GM12878 (cell line): ENCODE data around the gene TRIM3. TPM values are rescaled to one million over a fixed set of nuclear protein-coding genes. Genes with fewer than 3 reads are reported as not detected.

Experiments
- ATAC-seq: fragments of 200-7000 bp; cut with Tn5 transposase; 3 replicates; pipeline ENCODE4 v1.9.1; 2020; ENCODE audit warnings: mild to moderate bottlenecking, moderate library complexity
- BruUV-seq: library from RNA; stranded (reverse); fragments of 400-500 nt; replicated peaks from 2 replicates; lab custom pipeline; 2021; lab: Mats Ljungman, UMichigan
- CTCF ChIA-PET: fragments of 300-600 bp; sonication (Branson Sonifier 250); formaldehyde crosslinking; extraction: SDS; loops from one replicate; lab custom pipeline; 2021; ENCODE audit warnings: inconsistent platforms; lab: Yijun Ruan, JAX
- POLR2A ChIA-PET: fragments of 350-600 bp; formaldehyde crosslinking; extraction: SDS; loops from one replicate; lab custom pipeline; 2021; ENCODE audit warnings: inconsistent platforms; lab: Charles Lee
- RAD21 ChIA-PET: fragments of 300-600 bp; sonication (Branson Sonifier 250); formaldehyde crosslinking; loops from one replicate; lab custom pipeline; 2023; ENCODE audit warnings: antibody characterized with exemption; ENCODE audit not compliant: unreplicated experiment; lab: Charles Lee
- SMC1A ChIA-PET: fragments of 300-600 bp; sonication (Branson Sonifier 250); formaldehyde crosslinking; loops from one replicate; lab custom pipeline; 2023; ENCODE audit not compliant: unreplicated experiment, uncharacterized antibody; lab: Charles Lee
- DNase-seq: peaks from one replicate; pipeline ENCODE4 v3.0.0-alpha.2; 2011; ENCODE audit warnings: low read depth, low spot score
- FAIRE-seq: peaks from 3 replicates; lab custom pipeline; 2011; peaks lifted over from hg19 to GRCh38; lab: Jason Lieb, UNC
- H2AFZ ChIP-seq: 2 replicates; pipeline ENCODE4 v1.6.0; 2011; ENCODE audit warnings: low read depth, low read length, control low read depth; ENCODE audit not compliant: control insufficient read depth
- H3K27ac ChIP-seq: 2 replicates; pipeline ENCODE4 v1.5.1; 2011; ENCODE audit warnings: control low read depth; ENCODE audit not compliant: control insufficient read depth, insufficient read depth
- H3K27me3 ChIP-seq, 2 experiments: replicated peaks in 1 of 2; 2 replicates each; pipeline versions ENCODE4 v1.6.0 to v1.6.1; 2011; ENCODE audit warnings: low read length in 1 of 2; ENCODE audit not compliant: control insufficient read depth in 2 of 2, insufficient read depth in 2 of 2
- H3K36me3 ChIP-seq, 2 experiments: 2 replicates each; pipeline ENCODE4 v1.5.1; 2011; ENCODE audit warnings: low read length in 1 of 2; ENCODE audit not compliant: control insufficient read depth in 2 of 2, insufficient read depth in 2 of 2
- H3K4me1 ChIP-seq: 2 replicates; pipeline ENCODE4 v1.6.1; 2011; ENCODE audit warnings: mild to moderate bottlenecking, low read length, moderate library complexity, mixed read lengths; ENCODE audit not compliant: control insufficient read depth, insufficient read depth
- H3K4me2 ChIP-seq: 2 replicates; pipeline ENCODE4 v1.6.0; 2011; ENCODE audit warnings: control low read depth; ENCODE audit not compliant: control insufficient read depth, insufficient read depth
- H3K4me3 ChIP-seq: fragments of 200-600 bp; sonication (generic); 2 replicates; pipeline ENCODE4 v1.5.1; 2016
- H3K79me2 ChIP-seq: 2 replicates; pipeline ENCODE4 v1.6.0; 2011; ENCODE audit warnings: low read length; ENCODE audit not compliant: control insufficient read depth, insufficient read depth
- H3K9ac ChIP-seq: 2 replicates; pipeline ENCODE4 v1.8.0; 2011; ENCODE audit warnings: low read length, control low read depth, mixed read lengths; ENCODE audit not compliant: control insufficient read depth, insufficient read depth
- H3K9me3 ChIP-seq: replicated peaks from 3 replicates; pipeline ENCODE4 v1.5.1; 2011; ENCODE audit warnings: mild to moderate bottlenecking, low read length; ENCODE audit not compliant: control insufficient read depth, insufficient read depth
- H4K20me1 ChIP-seq: 2 replicates; pipeline ENCODE4 v1.6.0; 2011; ENCODE audit not compliant: control insufficient read depth, insufficient read depth
- BACH1 ChIP-seq: fragments of 450-650 bp; IDR thresholded peaks from 2 replicates; pipeline ENCODE4 v1.6.1; 2017; ENCODE audit warnings: mild to moderate bottlenecking, borderline replicate concordance
- KLF5 ChIP-seq: fragments of 450-650 bp; IDR thresholded peaks from 2 replicates; pipeline ENCODE4 v1.6.1; 2014; ENCODE audit warnings: mild to moderate bottlenecking; ENCODE audit not compliant: partially characterized antibody
- NBN ChIP-seq: fragments of 450-650 bp; IDR thresholded peaks from 2 replicates; pipeline ENCODE4 v1.6.1; 2016
- NFIC ChIP-seq: IDR thresholded peaks from 2 replicates; pipeline ENCODE4 v1.6.1; 2012; ENCODE audit warnings: low read depth, mild to moderate bottlenecking, inconsistent platforms, low read length, moderate library complexity
- NFYA ChIP-seq: IDR thresholded peaks from 2 replicates; pipeline ENCODE4 v1.6.1; 2011; ENCODE audit warnings: low read depth, mild to moderate bottlenecking, low read length, improper control_type of control experiment, borderline replicate concordance
- NFYB ChIP-seq: IDR thresholded peaks from 2 replicates; pipeline ENCODE4 v1.6.1; 2011; ENCODE audit warnings: low read depth, mild to moderate bottlenecking, low read length, improper control_type of control experiment, moderate library complexity; ENCODE audit not compliant: insufficient read depth
- RAD51 ChIP-seq: fragments of 450-650 bp; IDR thresholded peaks from 2 replicates; pipeline ENCODE4 v1.6.1; 2016; ENCODE audit warnings: moderate library complexity, mild to moderate bottlenecking, inconsistent platforms
- RUNX3 ChIP-seq: IDR thresholded peaks from 2 replicates; pipeline ENCODE4 v1.6.1; 2012; ENCODE audit warnings: low read length, inconsistent platforms
- SMARCA5 ChIP-seq: fragments of 450-650 bp; IDR thresholded peaks from 2 replicates; pipeline ENCODE4 v1.6.1; 2017; ENCODE audit warnings: mild to moderate bottlenecking
- TARDBP ChIP-seq: IDR thresholded peaks from 2 replicates; pipeline ENCODE4 v1.6.1; 2016; ENCODE audit warnings: borderline replicate concordance
- TCF12 ChIP-seq: IDR thresholded peaks from 2 replicates; pipeline ENCODE4 v1.6.1; 2011; ENCODE audit warnings: low read depth, mild to moderate bottlenecking, low read length
- WGBS: methylation state at CpG from one replicate; pipeline ENCODE4 v1.1.6; 2016; ENCODE audit warnings: low lambda C conversion rate; ENCODE audit not compliant: insufficient replicate concordance, insufficient coverage; ENCODE audit errors: missing lambda C conversion rate; 5-methylcytosine and 5-hydroxymethylcytosine counted together
- in situ Hi-C: fragments of 300-500 bp; cut with MboI; formaldehyde crosslinking; loops from 9 replicates; pipeline ENCODE4 v1.14.3; 2018; ENCODE audit warnings: mixed read lengths
- intact Hi-C: fragments of 100-400 bp; cut with micrococcal nuclease; formaldehyde crosslinking; loops from one replicate; pipeline ENCODE4 v1.14.2; 2022; ENCODE audit not compliant: unreplicated experiment
- polyA plus RNA-seq, 11 experiments: library from polyadenylated mRNA; depleted of rRNA in 4 of 11; unstranded in 6 of 11; stranded (reverse) in 5 of 11; fragments of >200 nt; fragmentation: Nextera tagmentation in 4 of 11; fragmentation: Illumina TruSeq in 1 of 11; extraction: Ambion mirVana in 4 of 11; extraction: Trizol in 1 of 11; gene quantifications; 1 replicate in 1 of 11; 2 replicates in 10 of 11; pipeline versions ENCODE4 v1.2.1 to v1.2.3, GENCODE V29; 2011 to 2016; ENCODE audit warnings: inconsistent platforms in 2 of 11, missing spikeins in 2 of 11, low read depth in 1 of 11
- total RNA-seq, 4 experiments: library from RNA; depleted of rRNA in 3 of 4; stranded (reverse); fragments of >200 nt in 3 of 4; fragmentation: Illumina TruSeq in 1 of 4; extraction: Trizol in 1 of 4; gene quantifications; 2 replicates each; pipeline versions ENCODE4 v1.2.1 to v1.2.3, GENCODE V29; 2013 to 2021
- TF ChIP-seq, protein P1 (sequence below): IDR thresholded peaks from 2 replicates; pipeline ENCODE4 v1.6.1; 2012; ENCODE audit warnings: low read depth, low read length, improper control_type of control experiment

The TRIM3 gene
- total and polyA plus RNA-seq, 10 of the 15 experiments (the other 5 are each of a cell fraction or from before 2014, with no cell fraction given), result 0.34 to 11.8 (median 4.8) TPM

DNA sequence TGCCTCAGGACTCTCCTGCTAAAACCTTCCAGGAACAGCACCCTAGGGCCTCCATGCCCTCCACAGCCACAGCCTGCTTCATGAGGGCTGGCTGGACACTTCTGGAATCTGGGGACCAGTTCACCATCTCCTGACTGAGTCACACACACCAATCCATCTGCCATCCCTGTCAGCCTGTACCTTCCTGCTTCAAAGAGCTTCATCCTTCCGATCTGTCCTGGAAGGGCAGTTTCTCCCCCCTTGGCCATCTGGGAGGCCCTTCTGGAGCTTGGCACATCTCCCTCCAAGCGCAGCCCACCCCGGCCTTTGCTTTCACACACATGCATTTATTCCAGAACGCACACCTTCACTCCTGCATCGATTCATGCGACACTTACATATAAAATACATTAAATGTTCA is 67.9 kb downstream of the TRIM3 start:
- no peak overlapping the region for H2AFZ ChIP-seq
- no TSS peak for BruUV-seq
- ChIA-PET RAD21 (no interaction called here), POLR2A (no interaction called here)
- 91% methylated on average over 6 of the region's 6 CpGs for WGBS
- peaks cover 25% of the 10 kb centered on the region for H3K4me1 ChIP-seq
- H3K27ac ChIP-seq, result no peak overlapping the region
- in situ Hi-C loops, result no loop called here
- intact Hi-C loops, result no loop called here
- H3K9ac ChIP-seq, result no peak overlapping the region
- H3K27me3 ChIP-seq, result no peaks in the 10 kb centered on the region
- H3K9me3 ChIP-seq, result no peaks in the 10 kb centered on the region
- no peak overlapping the region for H3K4me2 ChIP-seq
- H3K4me3 ChIP-seq, result no peak overlapping the region
- TF ChIP-seq NFYA, result no peak
- TF ChIP-seq SMARCA5, result no peak
- TF ChIP-seq RUNX3, result no peak
- TF ChIP-seq, protein P1, sequence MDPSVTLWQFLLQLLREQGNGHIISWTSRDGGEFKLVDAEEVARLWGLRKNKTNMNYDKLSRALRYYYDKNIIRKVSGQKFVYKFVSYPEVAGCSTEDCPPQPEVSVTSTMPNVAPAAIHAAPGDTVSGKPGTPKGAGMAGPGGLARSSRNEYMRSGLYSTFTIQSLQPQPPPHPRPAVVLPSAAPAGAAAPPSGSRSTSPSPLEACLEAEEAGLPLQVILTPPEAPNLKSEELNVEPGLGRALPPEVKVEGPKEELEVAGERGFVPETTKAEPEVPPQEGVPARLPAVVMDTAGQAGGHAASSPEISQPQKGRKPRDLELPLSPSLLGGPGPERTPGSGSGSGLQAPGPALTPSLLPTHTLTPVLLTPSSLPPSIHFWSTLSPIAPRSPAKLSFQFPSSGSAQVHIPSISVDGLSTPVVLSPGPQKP, result no peak
- TF ChIP-seq NBN, result no peak
- TF ChIP-seq TARDBP, result no peak
- TF ChIP-seq NFYB, result no peak
- no peak for TF ChIP-seq BACH1
- no peak for TF ChIP-seq NFIC
- TF ChIP-seq TCF12, result no peak
- TF ChIP-seq RAD51, result no peak
- TF ChIP-seq KLF5, result no peak
- TF ChIP-seq, all 136 proteins: peak for 0
- Histone ChIP-seq H3K36me3 (no peaks in the 10 kb centered on the region), H3K79me2 (no peaks in the 10 kb centered on the region), H4K20me1 (no peaks in the 10 kb centered on the region)
- no peak for DNase-seq
- no peak for FAIRE-seq
- SMC1A ChIA-PET, result interaction anchor here (0.7 kb wide), 1 partner anchor 99 kb away, joined by 4 read pairs; no protein-coding TSS in a partner anchor
- no peak for ATAC-seq
- CTCF ChIA-PET, result interaction anchor here (0.6 to 1.2 kb wide), 2 partner anchors 27 to 922 kb away, joined by 3 to 4 read pairs; no protein-coding TSS in a partner anchor
